ENCODE data around the gene ILF2.

Gene ILF2

GRCh38 chr1:153659175-153659534 is 11.6 kb downstream of the ILF2 start:
- TF ChIP-seq REST (IDR thresholded peaks at IDR 0.05; ENCODE audit: insufficient read depth in 1 of 2, low read depth in 2 of 2, low read length in 2 of 2) (no peak), TAF1 (IDR thresholded peaks at IDR 0.05; ENCODE audit: borderline replicate concordance, insufficient read depth, low read length) (no peak), FOXP2 (optimal IDR thresholded peaks at IDR 0.05; ENCODE audit: borderline replicate concordance, extremely low read depth, extremely low read length, insufficient read depth) (no peak), SIN3A (IDR thresholded peaks at IDR 0.05; ENCODE audit: borderline replicate concordance, insufficient read depth, low read length) (no peak)

- TF ChIP-seq FOXP2 (optimal IDR thresholded peaks at IDR 0.05; ENCODE audit: borderline replicate concordance, extremely low read depth, extremely low read length, insufficient read depth) = peak; percentile 73
- no peak for TF ChIP-seq SIN3A (IDR thresholded peaks at IDR 0.05; ENCODE audit: borderline replicate concordance, insufficient read depth, low read length)
- no peak for TF ChIP-seq REST (IDR thresholded peaks at IDR 0.05; ENCODE audit: insufficient read depth in 1 of 2, low read depth in 2 of 2, low read length in 2 of 2)
- peak; percentile 93 for TF ChIP-seq POLR2AphosphoS5 (IDR thresholded peaks at IDR 0.05; ENCODE audit: low read depth, low read length)
- TF ChIP-seq TAF1 (IDR thresholded peaks at IDR 0.05; ENCODE audit: borderline replicate concordance, insufficient read depth, low read length) = peak; percentile 57; the same call in 1 of the 2 replicates
Measured at GRCh38 chr1:153658400-153659174, 12.2 kb downstream of the ILF2 start, which contains the start of gene SNAPIN. SNAPIN (plus strand) TSS chr1:153658703; CDS start chr1:153658744, 41 bp downstream.

GRCh38 chr1:153655333-153655732 is 15.5 kb downstream of the ILF2 start:
- TF ChIP-seq SIN3A (IDR thresholded peaks at IDR 0.05; ENCODE audit: borderline replicate concordance, insufficient read depth, low read length) (no peak), POLR2AphosphoS5 (IDR thresholded peaks at IDR 0.05; ENCODE audit: low read depth, low read length) (no peak), REST (IDR thresholded peaks at IDR 0.05; ENCODE audit: insufficient read depth in 1 of 2, low read depth in 2 of 2, low read length in 2 of 2) (no peak), TAF1 (IDR thresholded peaks at IDR 0.05; ENCODE audit: borderline replicate concordance, insufficient read depth, low read length) (no peak), FOXP2 (optimal IDR thresholded peaks at IDR 0.05; ENCODE audit: borderline replicate concordance, extremely low read depth, extremely low read length, insufficient read depth) (no peak)

GRCh38 chr1:153652805-153653500 is 17.8 kb downstream of the ILF2 start:
- TF ChIP-seq TAF1 (IDR thresholded peaks at IDR 0.05; ENCODE audit: borderline replicate concordance, insufficient read depth, low read length) (no peak), FOXP2 (optimal IDR thresholded peaks at IDR 0.05; ENCODE audit: borderline replicate concordance, extremely low read depth, extremely low read length, insufficient read depth) (no peak), POLR2AphosphoS5 (IDR thresholded peaks at IDR 0.05; ENCODE audit: low read depth, low read length) (no peak), SIN3A (IDR thresholded peaks at IDR 0.05; ENCODE audit: borderline replicate concordance, insufficient read depth, low read length) (no peak), REST (IDR thresholded peaks at IDR 0.05; ENCODE audit: insufficient read depth in 1 of 2, low read depth in 2 of 2, low read length in 2 of 2) (no peak)
